Measurements from ENCODE around the gene SERTAD2. TPM values are rescaled to one million over a fixed set of nuclear protein-coding genes. Genes with fewer than 3 reads are reported as not detected.

The SERTAD2 gene
- total and polyA plus RNA-seq, 2 of the 4 experiments (the other 2 are of a cell fraction), result 5.0 to 11.0 TPM

DNA sequence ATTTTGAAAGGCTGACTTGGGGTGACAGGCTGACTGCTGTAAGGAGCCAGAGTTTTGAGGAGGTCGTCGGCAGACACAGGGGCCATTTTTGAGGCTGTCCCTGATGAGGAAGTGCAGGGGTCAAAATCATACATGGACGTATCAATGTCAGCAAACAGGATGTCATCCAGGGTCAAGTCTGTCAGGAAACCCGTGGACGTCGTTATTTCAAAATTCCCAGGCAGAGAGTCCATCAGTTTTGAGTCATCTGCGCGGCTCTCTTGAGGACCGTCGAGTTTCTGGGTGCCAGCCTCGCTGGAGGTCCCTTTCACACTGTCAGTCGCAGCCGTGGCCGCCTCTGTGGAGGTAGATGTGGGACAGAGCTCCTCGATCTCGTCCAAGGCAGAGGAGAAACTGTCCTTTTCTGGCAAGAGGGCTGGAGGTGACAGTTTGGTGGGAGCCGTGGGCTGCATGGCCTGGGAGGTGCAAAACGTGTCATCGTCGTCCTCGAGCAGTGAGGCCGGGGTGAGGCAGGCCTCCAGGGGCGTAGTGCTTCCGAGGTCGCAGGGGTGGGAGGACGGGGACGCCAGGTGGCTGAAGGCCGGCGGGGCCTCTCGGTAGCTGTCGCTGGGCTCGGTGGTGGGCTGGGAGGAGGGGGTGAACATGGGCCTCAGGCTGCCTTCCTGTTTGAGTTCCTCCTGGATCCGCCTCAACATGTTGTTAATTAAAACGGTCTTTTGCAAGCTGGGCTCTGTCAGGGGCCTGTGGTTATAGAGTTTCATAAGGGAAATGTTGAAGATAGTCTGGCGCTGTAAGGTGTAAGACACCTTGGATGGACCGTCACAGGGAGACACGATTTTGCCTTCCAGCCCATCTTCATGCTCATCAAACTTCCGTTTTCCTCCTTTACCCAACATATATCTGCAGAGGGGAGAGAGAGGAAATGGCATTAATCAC lies 17.5 kb downstream of the SERTAD2 start:
- no TSS peak for BruUV-seq (replicated peaks)

More for the DNA sequence above, 17.5 kb downstream of the SERTAD2 start:
- H3K27me3 ChIP-seq (ENCODE audit: control insufficient read depth, insufficient read depth, low read length), result no peaks in the 10 kb centered on the region
- ChIA-PET CTCF (interaction anchor here (0.6 to 0.7 kb wide), 2 partner anchors 10 to 583 kb away, joined by 3 to 4 read pairs; no protein-coding TSS in a partner anchor), POLR2A (ENCODE audit: unreplicated experiment) (no interaction called here)
- no peak overlapping the region for H4K5ac ChIP-seq (ENCODE audit: low read depth, low read length)
- H2AK9ac ChIP-seq (replicated peaks; ENCODE audit: low read depth, low read length, poor library complexity), result no peak overlapping the region
- DNase-seq (no peak), ATAC-seq (ENCODE audit: low read depth) (no peak)
- peaks cover 19% of the 10 kb centered on the region for H3K9me1 ChIP-seq (ENCODE audit: insufficient read depth, low read length)
- WGBS, 2 experiments (ENCODE audit: extremely low coverage in 2 of 2, insufficient read length in 1 of 2), result 93% methylated on average over 16 of the region's 38 CpGs; no CpG with 5 or more reads in 1 of the 2 experiments
- dilution Hi-C loops (cut with HindIII; ENCODE audit: low sequenced_read_pairs, unreplicated experiment) (no loop called here), in situ Hi-C loops (cut with MboI; ENCODE audit: low sequenced_read_pairs) (no loop called here), intact Hi-C loops (cut with micrococcal nuclease) (no loop called here)
- H3K4ac ChIP-seq (ENCODE audit: low read depth, low read length), result no peak overlapping the region
- H3K36me3 ChIP-seq (ENCODE audit: control insufficient read depth, insufficient read depth, low read length), result peaks cover 12% of the 10 kb centered on the region
- no peaks in the 10 kb centered on the region for H3K9me3 ChIP-seq (ENCODE audit: control insufficient read depth, insufficient read depth, low read length)
- no peak overlapping the region for H2BK20ac ChIP-seq (ENCODE audit: low read depth, low read length)
- no peak overlapping the region for H4K8ac ChIP-seq (ENCODE audit: low read depth in 2 of 2, low read length in 2 of 2)
- H2AFZ ChIP-seq (replicated peaks; ENCODE audit: low read length, poor library complexity), result no peak overlapping the region
- no peak overlapping the region for H3K23ac ChIP-seq (ENCODE audit: low read depth, low read length)
- H3K18ac ChIP-seq (ENCODE audit: low read depth, low read length), result no peak overlapping the region
- no peak overlapping the region for H3K9ac ChIP-seq (ENCODE audit: low read depth, low read length)
- H3K4me3 ChIP-seq (ENCODE audit: insufficient read depth, low read depth, low read length), result no peak overlapping the region
- H3K56ac ChIP-seq (ENCODE audit: extremely low read depth, insufficient read depth, low read length), result no peak overlapping the region
- H4K20me1 ChIP-seq (ENCODE audit: insufficient read depth, low read length), result peaks cover 56% of the 10 kb centered on the region
- no peak overlapping the region for H4K91ac ChIP-seq (ENCODE audit: insufficient read depth, low read depth, low read length)
- H2BK15ac ChIP-seq (ENCODE audit: low read depth, low read length), result no peak overlapping the region
- H3K4me2 ChIP-seq (ENCODE audit: low read depth, low read length), result no peak overlapping the region
- no peak overlapping the region for H3K27ac ChIP-seq (ENCODE audit: insufficient read depth, low read length)
- no peak overlapping the region for H2BK5ac ChIP-seq (ENCODE audit: low read depth, low read length, poor library complexity, severe bottlenecking)
- no peak overlapping the region for H3K14ac ChIP-seq (replicated peaks; ENCODE audit: low read depth, low read length)
- TF ChIP-seq BHLHE40 (IDR thresholded peaks at IDR 0.05; ENCODE audit: low read depth, low read length) (no peak), RCOR1 (IDR thresholded peaks at IDR 0.05; ENCODE audit: insufficient replicate concordance, low read length) (no peak), CEBPB (IDR thresholded peaks at IDR 0.05; ENCODE audit: low read depth, low read length) (no peak), MAFK (IDR thresholded peaks at IDR 0.05; ENCODE audit: low read depth, low read length) (no peak), RFX5 (IDR thresholded peaks at IDR 0.05; ENCODE audit: low read depth, low read length) (no peak), RAD21 (IDR thresholded peaks at IDR 0.05; ENCODE audit: low read length) (no peak), FOS (IDR thresholded peaks at IDR 0.05; ENCODE audit: low read depth, low read length) (no peak), MAZ (IDR thresholded peaks at IDR 0.05; ENCODE audit: borderline replicate concordance, low read depth, low read length) (no peak)
- no peak overlapping the region for H2BK120ac ChIP-seq (ENCODE audit: low read depth, low read length)
- H3K79me1 ChIP-seq (ENCODE audit: low read depth in 1 of 2, low read length in 2 of 2), result peaks cover 40 to 68% of the 10 kb centered on the region in 2 experiments
- no peak overlapping the region for H2AK5ac ChIP-seq (ENCODE audit: low read depth, low read length)
- H3K4me1 ChIP-seq (ENCODE audit: control insufficient read depth, insufficient read depth, low read length), result peaks cover 17% of the 10 kb centered on the region
